Measurements from ENCODE around the gene ABCC4. TPM values are rescaled to one million over a fixed set of nuclear protein-coding genes. Genes with fewer than 3 reads are reported as not detected.

ABCC4 gene
- total and polyA plus RNA-seq, 8 donors = 1.5 to 87.2 (median 29.7) TPM

GRCh38 chr13:95122063-95122462, 179.2 kb downstream of the ABCC4 start:
- Histone ChIP-seq H3K4me1 (peaks cover 0 to 18% (median 0%) of the 10 kb centered on the region in 4 donors), H3K9me3 (no peaks in the 10 kb centered on the region), H3K36me3 (no peaks in the 10 kb centered on the region), H3K27ac (no peak overlapping the region), H3K27me3 (no peaks in the 10 kb centered on the region), H3K4me3 (no peak overlapping the region)
- 83 to 91% (median 85%) methylated on average over 4 of the region's 4 CpGs for WGBS, 5 donors
- no peak for TF ChIP-seq POLR2A (IDR thresholded peaks at IDR 0.05)
- no peak for TF ChIP-seq POLR2AphosphoS5 (IDR thresholded peaks at IDR 0.05)
- TF ChIP-seq CTCF (IDR thresholded peaks at IDR 0.05) = no peak
- TF ChIP-seq EP300 (IDR thresholded peaks at IDR 0.05) = no peak
- intact Hi-C loops (cut with DNase I; ENCODE audit: low total_unique reads) = no loop called here
- DNase-seq = no peak

- Histone ChIP-seq H3K9me3 (no peaks in the 10 kb centered on the region), H3K4me1 (peaks cover 0 to 21% (median 0%) of the 10 kb centered on the region in 4 donors), H3K27me3 (no peaks in the 10 kb centered on the region), H3K36me3 (no peaks in the 10 kb centered on the region), H3K27ac (no peak overlapping the region), H3K4me3 (no peak overlapping the region)
- intact Hi-C loops (cut with DNase I; ENCODE audit: low total_unique reads) = no loop called here
- DNase-seq = no peak
- 94 to 100% (median 100%) methylated on average over 1 of the region's 1 CpG for WGBS, 5 donors
- TF ChIP-seq POLR2AphosphoS5 (IDR thresholded peaks at IDR 0.05) = no peak
These were observed 179.7 kb downstream of the ABCC4 start for GRCh38 chr13:95121516-95121915.

- intact Hi-C loops (cut with DNase I; ENCODE audit: low total_unique reads) = no loop called here
- Histone ChIP-seq H3K4me1 (peaks cover 0 to 17% (median 0%) of the 10 kb centered on the region in 4 donors), H3K27me3 (no peaks in the 10 kb centered on the region), H3K27ac (no peak overlapping the region), H3K36me3 (no peaks in the 10 kb centered on the region), H3K9me3 (no peaks in the 10 kb centered on the region), H3K4me3 (no peak overlapping the region)
- TF ChIP-seq POLR2AphosphoS5 (IDR thresholded peaks at IDR 0.05) (no peak), CTCF (IDR thresholded peaks at IDR 0.05) (no peak), EP300 (IDR thresholded peaks at IDR 0.05) (no peak), POLR2A (IDR thresholded peaks at IDR 0.05) (no peak)
- 93 to 99% (median 97%) methylated on average over 2 of the region's 2 CpGs for WGBS, 5 donors
- DNase-seq = no peak
These were observed 180.6 kb downstream of the ABCC4 start for GRCh38 chr13:95120650-95121049.

GRCh38 chr13:95118541-95119324, 182.5 kb downstream of the ABCC4 start:
- TF ChIP-seq POLR2AphosphoS5 (IDR thresholded peaks at IDR 0.05) (no peak), CTCF (IDR thresholded peaks at IDR 0.05) (no peak), POLR2A (IDR thresholded peaks at IDR 0.05) (no peak), EP300 (IDR thresholded peaks at IDR 0.05) (no peak)
- H3K9me3 ChIP-seq = no peaks in the 10 kb centered on the region
- H3K4me3 ChIP-seq = no peak overlapping the region
- no peak overlapping the region for H3K27ac ChIP-seq
- no peaks in the 10 kb centered on the region for H3K27me3 ChIP-seq
- 81 to 93% (median 92%) methylated on average over 8 of the region's 8 CpGs for WGBS, 5 donors
- H3K36me3 ChIP-seq = no peaks in the 10 kb centered on the region
- peaks cover 0 to 11% (median 0%) of the 10 kb centered on the region in 4 donors for H3K4me1 ChIP-seq
- intact Hi-C loops (cut with DNase I; ENCODE audit: low total_unique reads) = no loop called here
- DNase-seq = no peak

GRCh38 chr13:95117092-95117491, 184.2 kb downstream of the ABCC4 start:
- H3K9me3 ChIP-seq = no peaks in the 10 kb centered on the region
- intact Hi-C loops (cut with DNase I; ENCODE audit: low total_unique reads) = no loop called here
- no peak overlapping the region for H3K4me3 ChIP-seq
- TF ChIP-seq POLR2AphosphoS5 (IDR thresholded peaks at IDR 0.05) (no peak), POLR2A (IDR thresholded peaks at IDR 0.05) (no peak)
- WGBS, 5 donors = 41 to 58% (median 54%) methylated on average over 6 of the region's 6 CpGs
- DNase-seq = no peak
- H3K27ac ChIP-seq = peak overlapping the region in 4 of 5 donors; percentile 47 to 70 (median 57)
- no peaks in the 10 kb centered on the region for H3K36me3 ChIP-seq
- H3K27me3 ChIP-seq = no peaks in the 10 kb centered on the region
- peaks cover 0 to 8% (median 0%) of the 10 kb centered on the region in 4 donors for H3K4me1 ChIP-seq

Measured in stomach (tissue), 9 donors.